GM12878 (cell line): ENCODE measurements around the gene ADH6. TPM values are rescaled to one million over a fixed set of nuclear protein-coding genes. Genes with fewer than 3 reads are reported as not detected.

Source experiments
- ATAC-seq: fragments of 200-7000 bp; cut with Tn5 transposase; 3 replicates; pipeline ENCODE4 v1.9.1; 2020; ENCODE audit warnings: mild to moderate bottlenecking, moderate library complexity
- BruUV-seq: library from RNA; stranded (reverse); fragments of 400-500 nt; replicated peaks from 2 replicates; lab custom pipeline; 2021; lab: Mats Ljungman, UMichigan
- CTCF ChIA-PET: fragments of 300-600 bp; sonication (Branson Sonifier 250); formaldehyde crosslinking; extraction: SDS; loops from one replicate; lab custom pipeline; 2021; ENCODE audit warnings: inconsistent platforms; lab: Yijun Ruan, JAX
- POLR2A ChIA-PET: fragments of 350-600 bp; formaldehyde crosslinking; extraction: SDS; loops from one replicate; lab custom pipeline; 2021; ENCODE audit warnings: inconsistent platforms; lab: Charles Lee
- RAD21 ChIA-PET: fragments of 300-600 bp; sonication (Branson Sonifier 250); formaldehyde crosslinking; loops from one replicate; lab custom pipeline; 2023; ENCODE audit warnings: antibody characterized with exemption; ENCODE audit not compliant: unreplicated experiment; lab: Charles Lee
- SMC1A ChIA-PET: fragments of 300-600 bp; sonication (Branson Sonifier 250); formaldehyde crosslinking; loops from one replicate; lab custom pipeline; 2023; ENCODE audit not compliant: unreplicated experiment, uncharacterized antibody; lab: Charles Lee
- DNase-seq: peaks from one replicate; pipeline ENCODE4 v3.0.0-alpha.2; 2011; ENCODE audit warnings: low read depth, low spot score
- FAIRE-seq: peaks from 3 replicates; lab custom pipeline; 2011; peaks lifted over from hg19 to GRCh38; lab: Jason Lieb, UNC
- H2AFZ ChIP-seq: 2 replicates; pipeline ENCODE4 v1.6.0; 2011; ENCODE audit warnings: low read depth, low read length, control low read depth; ENCODE audit not compliant: control insufficient read depth
- H3K27ac ChIP-seq: 2 replicates; pipeline ENCODE4 v1.5.1; 2011; ENCODE audit warnings: control low read depth; ENCODE audit not compliant: control insufficient read depth, insufficient read depth
- H3K27me3 ChIP-seq, 2 experiments: replicated peaks in 1 of 2; 2 replicates each; pipeline versions ENCODE4 v1.6.0 to v1.6.1; 2011; ENCODE audit warnings: low read length in 1 of 2; ENCODE audit not compliant: control insufficient read depth in 2 of 2, insufficient read depth in 2 of 2
- H3K36me3 ChIP-seq, 2 experiments: 2 replicates each; pipeline ENCODE4 v1.5.1; 2011; ENCODE audit warnings: low read length in 1 of 2; ENCODE audit not compliant: control insufficient read depth in 2 of 2, insufficient read depth in 2 of 2
- H3K4me1 ChIP-seq: 2 replicates; pipeline ENCODE4 v1.6.1; 2011; ENCODE audit warnings: mild to moderate bottlenecking, low read length, moderate library complexity, mixed read lengths; ENCODE audit not compliant: control insufficient read depth, insufficient read depth
- H3K4me2 ChIP-seq: 2 replicates; pipeline ENCODE4 v1.6.0; 2011; ENCODE audit warnings: control low read depth; ENCODE audit not compliant: control insufficient read depth, insufficient read depth
- H3K4me3 ChIP-seq: fragments of 200-600 bp; sonication (generic); 2 replicates; pipeline ENCODE4 v1.5.1; 2016
- H3K79me2 ChIP-seq: 2 replicates; pipeline ENCODE4 v1.6.0; 2011; ENCODE audit warnings: low read length; ENCODE audit not compliant: control insufficient read depth, insufficient read depth
- H3K9ac ChIP-seq: 2 replicates; pipeline ENCODE4 v1.8.0; 2011; ENCODE audit warnings: low read length, control low read depth, mixed read lengths; ENCODE audit not compliant: control insufficient read depth, insufficient read depth
- H3K9me3 ChIP-seq: replicated peaks from 3 replicates; pipeline ENCODE4 v1.5.1; 2011; ENCODE audit warnings: mild to moderate bottlenecking, low read length; ENCODE audit not compliant: control insufficient read depth, insufficient read depth
- H4K20me1 ChIP-seq: 2 replicates; pipeline ENCODE4 v1.6.0; 2011; ENCODE audit not compliant: control insufficient read depth, insufficient read depth
- BCL11A ChIP-seq: IDR thresholded peaks from 2 replicates; pipeline ENCODE4 v1.6.1; 2011; ENCODE audit warnings: low read depth, low read length
- CHD2 ChIP-seq: IDR thresholded peaks from 2 replicates; pipeline ENCODE4 v1.6.1; 2011; ENCODE audit warnings: low read depth, low read length, improper control_type of control experiment, borderline replicate concordance
- NFXL1 ChIP-seq: fragments of 450-650 bp; IDR thresholded peaks from 2 replicates; pipeline ENCODE4 v1.6.1; 2017; ENCODE audit warnings: antibody characterized with exemption, mild to moderate bottlenecking, borderline replicate concordance
- ZSCAN29 ChIP-seq: fragments of 450-650 bp; IDR thresholded peaks from 2 replicates; pipeline ENCODE4 v1.6.1; 2017; ENCODE audit warnings: mild to moderate bottlenecking, moderate library complexity
- WGBS: methylation state at CpG from one replicate; pipeline ENCODE4 v1.1.6; 2016; ENCODE audit warnings: low lambda C conversion rate; ENCODE audit not compliant: insufficient replicate concordance, insufficient coverage; ENCODE audit errors: missing lambda C conversion rate; 5-methylcytosine and 5-hydroxymethylcytosine counted together
- in situ Hi-C: fragments of 300-500 bp; cut with MboI; formaldehyde crosslinking; loops from 9 replicates; pipeline ENCODE4 v1.14.3; 2018; ENCODE audit warnings: mixed read lengths
- intact Hi-C: fragments of 100-400 bp; cut with micrococcal nuclease; formaldehyde crosslinking; loops from one replicate; pipeline ENCODE4 v1.14.2; 2022; ENCODE audit not compliant: unreplicated experiment
- polyA plus RNA-seq, 11 experiments: library from polyadenylated mRNA; depleted of rRNA in 4 of 11; unstranded in 6 of 11; stranded (reverse) in 5 of 11; fragments of >200 nt; fragmentation: Nextera tagmentation in 4 of 11; fragmentation: Illumina TruSeq in 1 of 11; extraction: Ambion mirVana in 4 of 11; extraction: Trizol in 1 of 11; gene quantifications; 1 replicate in 1 of 11; 2 replicates in 10 of 11; pipeline versions ENCODE4 v1.2.1 to v1.2.3, GENCODE V29; 2011 to 2016; ENCODE audit warnings: inconsistent platforms in 2 of 11, missing spikeins in 2 of 11, low read depth in 1 of 11
- total RNA-seq, 4 experiments: library from RNA; depleted of rRNA in 3 of 4; stranded (reverse); fragments of >200 nt in 3 of 4; fragmentation: Illumina TruSeq in 1 of 4; extraction: Trizol in 1 of 4; gene quantifications; 2 replicates each; pipeline versions ENCODE4 v1.2.1 to v1.2.3, GENCODE V29; 2013 to 2021
- TF ChIP-seq, protein P1 (sequence below): fragments of 450-650 bp; formaldehyde crosslinking; IDR thresholded peaks from 2 replicates; pipeline ENCODE4 v1.4.0; 2022; ENCODE audit warnings: mild to moderate bottlenecking, moderate library complexity

ADH6 gene
- total and polyA plus RNA-seq, 10 of the 15 experiments (the other 5 are each of a cell fraction or from before 2014, with no cell fraction given), result 0.03 to 0.16 TPM; not detected in 8

GRCh38 chr4:99180382-99181070 lies 38.5 kb downstream of the ADH6 start:
- no TSS peak for BruUV-seq
- no peak for TF ChIP-seq ZSCAN29
- no peak for TF ChIP-seq BCL11A
- TF ChIP-seq, protein P1, sequence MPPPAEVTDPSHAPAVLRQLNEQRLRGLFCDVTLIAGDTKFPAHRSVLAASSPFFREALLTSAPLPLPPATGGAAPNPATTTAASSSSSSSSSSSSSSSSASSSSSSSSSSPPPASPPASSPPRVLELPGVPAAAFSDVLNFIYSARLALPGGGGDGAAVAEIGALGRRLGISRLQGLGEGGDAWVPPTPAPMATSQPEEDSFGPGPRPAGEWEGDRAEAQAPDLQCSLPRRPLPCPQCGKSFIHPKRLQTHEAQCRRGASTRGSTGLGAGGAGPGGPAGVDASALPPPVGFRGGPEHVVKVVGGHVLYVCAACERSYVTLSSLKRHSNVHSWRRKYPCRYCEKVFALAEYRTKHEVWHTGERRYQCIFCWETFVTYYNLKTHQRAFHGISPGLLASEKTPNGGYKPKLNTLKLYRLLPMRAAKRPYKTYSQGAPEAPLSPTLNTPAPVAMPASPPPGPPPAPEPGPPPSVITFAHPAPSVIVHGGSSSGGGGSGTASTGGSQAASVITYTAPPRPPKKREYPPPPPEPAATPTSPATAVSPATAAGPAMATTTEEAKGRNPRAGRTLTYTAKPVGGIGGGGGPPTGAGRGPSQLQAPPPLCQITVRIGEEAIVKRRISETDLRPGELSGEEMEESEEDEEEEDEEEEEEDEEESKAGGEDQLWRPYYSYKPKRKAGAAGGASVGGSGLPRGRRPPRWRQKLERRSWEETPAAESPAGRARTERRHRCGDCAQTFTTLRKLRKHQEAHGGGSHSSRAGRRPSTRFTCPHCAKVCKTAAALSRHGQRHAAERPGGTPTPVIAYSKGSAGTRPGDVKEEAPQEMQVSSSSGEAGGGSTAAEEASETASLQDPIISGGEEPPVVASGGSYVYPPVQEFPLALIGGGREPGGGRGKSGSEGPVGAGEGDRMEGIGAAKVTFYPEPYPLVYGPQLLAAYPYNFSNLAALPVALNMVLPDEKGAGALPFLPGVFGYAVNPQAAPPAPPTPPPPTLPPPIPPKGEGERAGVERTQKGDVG (CRISPR knock-in tag), result no peak
- no peak for TF ChIP-seq CHD2
- TF ChIP-seq NFXL1, result no peak
- TF ChIP-seq, all 136 proteins: peak for 0
- ChIA-PET RAD21 (no interaction called here), CTCF (no interaction called here), POLR2A (no interaction called here), SMC1A (no interaction called here)
- Histone ChIP-seq H3K9me3 (no peaks in the 10 kb centered on the region), H3K4me2 (no peak overlapping the region), H3K4me3 (no peak overlapping the region), H4K20me1 (no peaks in the 10 kb centered on the region), H3K4me1 (no peaks in the 10 kb centered on the region), H3K79me2 (no peaks in the 10 kb centered on the region), H3K36me3 (no peaks in the 10 kb centered on the region), H2AFZ (no peak overlapping the region), H3K27me3 (no peaks in the 10 kb centered on the region), H3K27ac (no peak overlapping the region), H3K9ac (no peak overlapping the region)
- DNase-seq (no peak), ATAC-seq (no peak), FAIRE-seq (no peak)
- 0% methylated on average over 2 of the region's 2 CpGs for WGBS
- in situ Hi-C loops (no loop called here), intact Hi-C loops (no loop called here)
